LNCaP clone FGC (cell line): Measurements from ENCODE around the gene DUSP16.

ENCODE experiments used
- DNase-seq: peaks from one replicate; pipeline ENCODE4 v3.0.0-alpha.2; 2011; ENCODE audit warnings: low read depth
- H3K4me3 ChIP-seq: 2 replicates; pipeline ENCODE4 v1.5.1; 2011; ENCODE audit warnings: mild to moderate bottlenecking, low read depth, low read length, control low read depth
- TF ChIP-seq, protein P1 (sequence below): IDR thresholded peaks from 2 replicates; pipeline ENCODE4 v1.5.1; 2012; ENCODE audit warnings: mild to moderate bottlenecking; ENCODE audit not compliant: control insufficient read depth, insufficient read depth; ENCODE audit errors: extremely low read depth

The DUSP16 gene

DNA sequence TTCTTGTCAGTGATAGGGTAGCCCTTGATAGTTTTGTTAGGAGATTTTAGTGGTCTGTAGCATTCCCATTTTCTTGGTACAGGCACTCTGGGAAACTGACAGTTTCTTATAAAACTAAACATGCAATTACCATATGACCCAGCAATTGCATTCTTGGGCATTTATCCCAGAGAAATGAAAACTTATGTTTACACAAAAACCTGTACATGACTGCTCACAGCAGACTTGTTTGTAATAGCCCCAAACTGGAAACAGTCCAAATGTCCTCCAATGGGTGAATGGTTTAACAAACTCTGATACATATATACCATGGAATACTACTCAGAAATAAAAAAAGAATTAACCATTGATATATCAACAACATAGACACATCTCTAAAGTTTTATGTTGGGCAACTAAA is 130.3 kb downstream of the DUSP16 start:
- TF ChIP-seq, protein P1, sequence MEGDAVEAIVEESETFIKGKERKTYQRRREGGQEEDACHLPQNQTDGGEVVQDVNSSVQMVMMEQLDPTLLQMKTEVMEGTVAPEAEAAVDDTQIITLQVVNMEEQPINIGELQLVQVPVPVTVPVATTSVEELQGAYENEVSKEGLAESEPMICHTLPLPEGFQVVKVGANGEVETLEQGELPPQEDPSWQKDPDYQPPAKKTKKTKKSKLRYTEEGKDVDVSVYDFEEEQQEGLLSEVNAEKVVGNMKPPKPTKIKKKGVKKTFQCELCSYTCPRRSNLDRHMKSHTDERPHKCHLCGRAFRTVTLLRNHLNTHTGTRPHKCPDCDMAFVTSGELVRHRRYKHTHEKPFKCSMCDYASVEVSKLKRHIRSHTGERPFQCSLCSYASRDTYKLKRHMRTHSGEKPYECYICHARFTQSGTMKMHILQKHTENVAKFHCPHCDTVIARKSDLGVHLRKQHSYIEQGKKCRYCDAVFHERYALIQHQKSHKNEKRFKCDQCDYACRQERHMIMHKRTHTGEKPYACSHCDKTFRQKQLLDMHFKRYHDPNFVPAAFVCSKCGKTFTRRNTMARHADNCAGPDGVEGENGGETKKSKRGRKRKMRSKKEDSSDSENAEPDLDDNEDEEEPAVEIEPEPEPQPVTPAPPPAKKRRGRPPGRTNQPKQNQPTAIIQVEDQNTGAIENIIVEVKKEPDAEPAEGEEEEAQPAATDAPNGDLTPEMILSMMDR, result no peak
- DNase-seq, result peak; percentile 99
- H3K4me3 ChIP-seq, result no peak overlapping the region

DNA sequence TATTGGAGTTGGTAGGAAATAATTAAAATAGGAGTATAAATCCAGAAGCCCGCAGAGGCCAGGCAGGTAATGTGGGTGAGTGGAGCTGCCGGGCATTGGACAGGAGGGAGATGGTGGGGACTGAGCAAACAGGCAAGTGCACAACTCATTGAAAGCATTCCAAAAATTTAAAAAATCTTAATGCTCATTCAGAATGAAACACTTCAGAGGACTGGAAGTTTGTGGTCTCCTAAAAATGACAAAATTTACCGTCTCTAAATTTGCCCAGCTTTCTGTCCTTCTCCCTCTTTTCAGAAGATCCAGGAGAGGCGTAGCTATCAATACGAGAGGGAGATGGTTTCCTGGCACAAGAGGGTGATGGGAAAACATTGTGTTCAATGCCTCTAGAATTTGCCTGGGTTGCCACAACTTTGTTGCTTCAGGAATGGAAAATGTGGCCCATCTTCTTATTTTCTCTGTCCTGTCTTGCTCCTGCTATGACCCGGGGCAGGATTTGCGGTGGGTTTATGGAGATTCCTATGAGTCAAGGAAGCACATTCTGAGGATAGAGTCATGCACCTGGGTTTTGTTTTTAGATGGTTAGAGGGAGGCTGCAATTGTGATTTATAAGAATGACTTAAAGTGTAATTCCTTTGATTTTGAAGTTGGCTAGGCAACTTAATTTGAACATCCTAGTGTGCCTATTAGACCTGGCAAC is 133.6 kb downstream of the DUSP16 start:
- no peak for DNase-seq
- TF ChIP-seq, protein P1, result no peak
- H3K4me3 ChIP-seq, result no peak overlapping the region

DNA sequence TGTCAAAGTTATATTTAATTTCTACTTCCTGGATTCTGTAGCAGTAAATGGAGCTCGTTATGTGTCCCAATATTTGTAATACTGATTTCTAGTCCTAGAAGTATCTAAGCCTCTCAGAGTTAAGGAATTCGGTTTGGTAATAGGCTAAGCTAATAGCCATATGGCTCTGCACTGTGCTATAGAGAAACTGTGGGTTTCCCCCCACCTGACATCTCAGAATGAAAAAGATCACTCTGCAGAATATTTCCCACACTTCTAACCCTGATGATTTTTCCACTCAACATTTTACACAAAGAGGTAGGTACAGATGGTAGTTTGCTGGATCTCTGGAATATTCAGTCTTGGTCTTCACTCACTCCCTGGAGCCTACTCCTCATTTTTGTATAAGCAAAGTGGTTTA is 134.6 kb downstream of the DUSP16 start:
- no peak overlapping the region for H3K4me3 ChIP-seq
- TF ChIP-seq, protein P1, result no peak
- no peak for DNase-seq

DNA sequence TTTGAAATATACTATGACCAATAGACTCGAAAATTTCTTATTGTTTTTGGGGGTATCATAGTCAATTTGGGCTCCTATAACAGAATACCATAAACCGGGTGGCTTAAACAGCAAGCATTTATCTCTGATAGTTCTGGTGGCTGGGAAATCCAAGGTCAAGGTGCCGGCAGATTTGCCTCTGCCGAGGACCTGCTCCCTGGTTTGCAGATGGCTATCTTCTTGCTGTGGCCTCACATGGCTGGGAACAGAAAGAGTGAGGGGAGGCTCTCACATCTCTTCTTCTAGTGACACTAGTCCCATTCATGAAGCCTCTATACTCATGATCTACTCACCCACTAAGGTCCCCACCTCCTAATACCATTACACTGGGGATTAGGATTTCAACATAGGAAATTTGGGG is 135.1 kb downstream of the DUSP16 start:
- TF ChIP-seq, protein P1, result no peak
- DNase-seq, result no peak

DNA sequence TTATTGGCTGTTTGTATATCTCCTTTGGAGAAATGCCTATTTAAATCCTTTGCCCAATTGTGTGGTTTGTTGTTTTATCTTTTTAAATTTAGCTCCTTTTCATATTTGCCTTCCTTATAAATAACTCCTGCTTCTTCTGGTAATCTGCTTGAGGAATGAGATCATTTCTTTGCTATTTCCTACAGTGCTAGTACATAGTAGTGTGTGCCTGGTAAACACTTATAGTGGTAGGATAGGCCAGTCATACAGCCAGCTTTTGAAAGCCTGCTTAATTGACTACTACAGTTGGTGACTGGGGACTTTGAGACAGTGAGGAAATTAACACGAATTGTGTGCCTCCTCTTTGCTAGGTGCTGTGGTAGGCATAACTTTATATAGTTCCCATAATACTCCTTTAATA is 137.0 kb downstream of the DUSP16 start:
- H3K4me3 ChIP-seq, result no peak overlapping the region
- DNase-seq, result peak; percentile 67
- TF ChIP-seq, protein P1, result no peak

More for the DNA sequence above, 135.1 kb downstream of the DUSP16 start:
- H3K4me3 ChIP-seq, result no peak overlapping the region

DNA sequence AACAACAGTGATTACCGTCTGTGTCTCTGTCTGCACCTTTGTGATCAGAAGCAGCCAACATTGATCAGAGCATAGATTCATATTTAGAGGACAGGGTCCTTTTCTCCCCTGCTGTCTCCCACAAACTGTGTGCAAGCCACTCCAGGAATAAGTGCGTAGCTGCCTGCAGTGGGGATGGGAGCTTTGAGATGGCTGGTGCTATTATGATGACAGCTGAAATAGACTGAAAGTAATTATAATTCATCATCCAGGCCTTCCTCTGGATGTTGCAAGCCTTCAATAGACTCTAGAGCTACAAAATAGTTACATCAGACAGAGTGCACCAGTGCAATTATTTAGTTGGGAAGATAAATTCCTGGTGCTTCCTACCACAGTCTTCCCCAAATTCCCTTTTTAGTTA is 137.7 kb downstream of the DUSP16 start:
- TF ChIP-seq, protein P1, result no peak
- no peak overlapping the region for H3K4me3 ChIP-seq
- DNase-seq, result no peak
